ENCODE measurements around the gene CD19. TPM values are rescaled to one million over a fixed set of nuclear protein-coding genes. Genes with fewer than 3 reads are reported as not detected.
"Not testable (repeated sequence)": the region's sequence is repeated elsewhere in the genome, so short reads cannot be mapped to it uniquely, and the experiment has no call there.

The CD19 gene
- total RNA-seq, 1 experiment from 2014 or later, result not detected

DNA sequence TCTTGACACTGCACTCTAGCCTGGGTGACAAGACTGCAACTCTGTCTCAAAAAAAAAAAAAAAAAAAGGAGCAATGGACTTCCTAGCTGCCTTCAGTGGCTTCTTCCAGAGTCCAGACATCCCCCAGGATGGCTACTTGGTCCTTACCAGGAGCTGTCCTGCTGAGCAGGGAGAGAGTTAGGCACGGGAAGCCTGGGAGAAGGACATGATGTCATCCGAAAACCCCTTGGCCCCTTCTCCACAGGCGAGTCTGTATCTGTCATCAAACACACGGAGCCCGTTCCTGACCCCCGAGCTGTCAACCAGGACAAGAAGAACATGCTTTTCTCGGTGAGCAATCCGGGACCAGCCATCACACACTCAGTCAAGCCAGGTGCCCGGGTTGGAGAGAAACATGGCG is 44.8 kb upstream of the CD19 start:
- ChIA-PET CTCF (interaction anchor here (0.7 kb wide), 1 partner anchor 23 kb away, joined by 3 read pairs; no protein-coding TSS in a partner anchor), POLR2A (no interaction called here)
- Mint-ChIP-seq H3K4me1 (ENCODE audit: insufficient read depth, unreplicated experiment) (no peaks in the 10 kb centered on the region), H3K36me3 (ENCODE audit: insufficient read depth, unreplicated experiment) (no peaks in the 10 kb centered on the region), H3K9me3 (ENCODE audit: unreplicated experiment) (no peaks in the 10 kb centered on the region), H3K27me3 (ENCODE audit: insufficient read depth, unreplicated experiment) (peaks cover 12% of the 10 kb centered on the region), H3K27ac (ENCODE audit: low read depth, unreplicated experiment) (no peak overlapping the region), H3K4me3 (ENCODE audit: unreplicated experiment) (no peak overlapping the region)
- no TSS peak for BruUV-seq (replicated peaks)
- TF ChIP-seq, protein P1, sequence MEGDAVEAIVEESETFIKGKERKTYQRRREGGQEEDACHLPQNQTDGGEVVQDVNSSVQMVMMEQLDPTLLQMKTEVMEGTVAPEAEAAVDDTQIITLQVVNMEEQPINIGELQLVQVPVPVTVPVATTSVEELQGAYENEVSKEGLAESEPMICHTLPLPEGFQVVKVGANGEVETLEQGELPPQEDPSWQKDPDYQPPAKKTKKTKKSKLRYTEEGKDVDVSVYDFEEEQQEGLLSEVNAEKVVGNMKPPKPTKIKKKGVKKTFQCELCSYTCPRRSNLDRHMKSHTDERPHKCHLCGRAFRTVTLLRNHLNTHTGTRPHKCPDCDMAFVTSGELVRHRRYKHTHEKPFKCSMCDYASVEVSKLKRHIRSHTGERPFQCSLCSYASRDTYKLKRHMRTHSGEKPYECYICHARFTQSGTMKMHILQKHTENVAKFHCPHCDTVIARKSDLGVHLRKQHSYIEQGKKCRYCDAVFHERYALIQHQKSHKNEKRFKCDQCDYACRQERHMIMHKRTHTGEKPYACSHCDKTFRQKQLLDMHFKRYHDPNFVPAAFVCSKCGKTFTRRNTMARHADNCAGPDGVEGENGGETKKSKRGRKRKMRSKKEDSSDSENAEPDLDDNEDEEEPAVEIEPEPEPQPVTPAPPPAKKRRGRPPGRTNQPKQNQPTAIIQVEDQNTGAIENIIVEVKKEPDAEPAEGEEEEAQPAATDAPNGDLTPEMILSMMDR (IDR thresholded peaks at IDR 0.05; ENCODE audit: unreplicated experiment), result no peak
- no peak for DNase-seq (ENCODE audit: unreplicated experiment)
- intact Hi-C loops (cut with micrococcal nuclease), result no loop called here

DNA sequence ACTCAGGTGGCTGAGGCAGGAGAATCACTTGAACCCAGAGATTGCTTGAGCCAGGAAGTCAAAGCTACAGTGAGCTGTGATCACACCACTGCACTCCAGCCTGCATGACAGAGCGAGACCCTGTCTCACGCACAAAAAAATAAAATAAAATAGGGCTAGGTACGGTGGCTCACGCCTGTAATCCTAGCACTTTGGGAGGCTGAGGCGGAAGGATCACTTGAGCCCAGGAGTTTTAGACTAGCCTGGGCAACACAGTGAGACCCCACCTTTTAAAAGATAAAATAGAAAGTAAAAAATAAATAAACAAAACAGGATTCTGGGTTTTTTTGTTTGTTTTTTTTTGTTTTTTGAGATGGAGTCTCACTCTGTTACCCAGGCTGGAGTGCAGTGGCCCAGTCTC is 41.4 kb upstream of the CD19 start:
- not testable (repeated sequence) for H3K4me3 Mint-ChIP-seq (ENCODE audit: unreplicated experiment); H3K27ac Mint-ChIP-seq (ENCODE audit: low read depth, unreplicated experiment)

DNA sequence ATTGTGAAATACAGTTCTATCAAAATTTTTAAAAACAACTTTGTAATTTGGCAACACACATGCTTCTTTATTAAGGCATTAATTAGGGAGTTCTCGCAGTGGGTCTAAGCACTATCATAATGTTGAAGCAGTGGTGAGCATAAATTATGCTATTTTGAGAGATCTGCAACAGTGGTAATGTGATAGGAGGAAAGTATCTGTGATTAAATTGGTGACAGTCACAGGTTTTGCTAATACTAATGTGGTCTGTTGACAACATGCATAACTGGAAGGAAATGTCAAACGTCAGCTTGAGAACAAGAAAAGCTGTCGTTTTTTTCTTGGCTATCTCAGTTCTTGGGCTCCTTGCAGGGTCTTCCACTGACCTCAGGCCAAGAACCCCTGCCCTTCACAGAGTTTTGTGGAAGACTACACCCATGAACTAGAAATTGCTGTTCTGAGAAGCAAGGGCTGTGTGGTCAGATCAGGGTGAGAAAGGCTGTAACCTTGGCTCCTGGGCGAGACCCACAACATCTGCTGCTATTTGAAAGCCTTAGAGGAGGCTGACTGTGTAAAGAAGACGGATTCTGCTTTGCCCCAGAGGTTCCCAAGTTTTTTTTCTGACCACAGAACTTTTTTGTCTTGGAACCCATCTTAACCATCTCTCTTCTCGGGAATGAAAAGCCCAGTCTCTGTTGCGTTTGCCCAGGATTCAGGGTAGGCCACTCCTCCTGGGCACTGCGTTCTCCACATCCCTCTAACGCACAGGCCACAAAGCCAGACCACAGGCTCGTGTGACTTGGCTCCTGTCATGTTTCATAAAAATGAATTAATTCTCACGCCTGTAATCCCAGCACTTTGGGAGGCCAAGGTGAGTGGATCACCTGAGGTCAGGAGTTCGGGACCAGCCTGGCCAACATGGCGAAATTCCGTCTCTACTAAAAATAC is 39.5 kb upstream of the CD19 start:
- Mint-ChIP-seq H3K36me3 (ENCODE audit: insufficient read depth, unreplicated experiment) (no peaks in the 10 kb centered on the region), H3K27ac (ENCODE audit: low read depth, unreplicated experiment) (no peak overlapping the region), H3K9me3 (ENCODE audit: unreplicated experiment) (no peaks in the 10 kb centered on the region), H3K4me1 (ENCODE audit: insufficient read depth, unreplicated experiment) (no peaks in the 10 kb centered on the region), H3K27me3 (ENCODE audit: insufficient read depth, unreplicated experiment) (no peaks in the 10 kb centered on the region), H3K4me3 (ENCODE audit: unreplicated experiment) (no peak overlapping the region)
- ChIA-PET CTCF (interaction anchor here (1.3 kb wide), 1 partner anchor 53 kb away, joined by 8 read pairs; no protein-coding TSS in a partner anchor), POLR2A (no interaction called here)
- TF ChIP-seq, protein P1 (IDR thresholded peaks at IDR 0.05; ENCODE audit: unreplicated experiment), result no peak
- intact Hi-C loops (cut with micrococcal nuclease), result no loop called here
- BruUV-seq (replicated peaks), result no TSS peak
- no peak for DNase-seq (ENCODE audit: unreplicated experiment)

More for the DNA sequence above, 41.4 kb upstream of the CD19 start:
- H3K9me3 Mint-ChIP-seq (ENCODE audit: unreplicated experiment); H3K4me1 Mint-ChIP-seq (ENCODE audit: insufficient read depth, unreplicated experiment); intact Hi-C loops (cut with micrococcal nuclease); DNase-seq (ENCODE audit: unreplicated experiment); H3K36me3 Mint-ChIP-seq (ENCODE audit: insufficient read depth, unreplicated experiment); BruUV-seq (replicated peaks); H3K27me3 Mint-ChIP-seq (ENCODE audit: insufficient read depth, unreplicated experiment): not testable (repeated sequence)
- ChIA-PET POLR2A (interaction anchor here (1.6 kb wide), 1 partner anchor 11 kb away, joined by 6 read pairs; no protein-coding TSS in a partner anchor), CTCF (interaction anchor here (0.6 to 1.3 kb wide), 5 partner anchors 15 to 857 kb away, joined by 3 to 8 read pairs (median 4); no protein-coding TSS in a partner anchor)

DNA sequence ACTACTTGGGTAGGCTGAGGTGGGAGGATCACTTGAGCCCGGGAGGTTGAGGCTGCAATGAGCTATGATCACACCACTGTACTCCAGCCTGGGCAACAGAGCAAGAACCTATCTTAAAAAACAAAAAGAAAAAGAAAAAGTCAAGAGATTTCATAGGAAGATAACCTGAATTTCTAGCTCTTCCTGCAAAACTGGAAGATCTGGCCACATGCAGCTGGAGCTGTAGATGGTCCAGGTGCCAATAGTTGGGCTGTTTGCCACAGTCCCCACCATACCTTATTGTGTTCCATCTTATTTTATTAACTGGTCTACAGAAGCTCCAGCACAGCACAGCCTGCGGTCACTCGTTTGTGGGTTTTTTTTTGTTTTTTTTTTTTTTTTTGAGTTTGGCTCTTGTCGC is 38.5 kb upstream of the CD19 start:
- POLR2A ChIA-PET, result interaction anchor here (0.7 kb wide), 1 partner anchor 50 kb away, joined by 3 read pairs; no protein-coding TSS in a partner anchor
- H3K4me1 Mint-ChIP-seq (ENCODE audit: insufficient read depth, unreplicated experiment), result no peaks in the 10 kb centered on the region
- H3K27ac Mint-ChIP-seq (ENCODE audit: low read depth, unreplicated experiment), result no peak overlapping the region
- H3K9me3 Mint-ChIP-seq (ENCODE audit: unreplicated experiment), result no peaks in the 10 kb centered on the region
- no TSS peak for BruUV-seq (replicated peaks)
- CTCF ChIA-PET, result interaction anchor here (0.6 kb wide), 2 partner anchors 20 to 28 kb away, joined by 3 read pairs; no protein-coding TSS in a partner anchor
- H3K4me3 Mint-ChIP-seq (ENCODE audit: unreplicated experiment), result no peak overlapping the region
- H3K36me3 Mint-ChIP-seq (ENCODE audit: insufficient read depth, unreplicated experiment), result no peaks in the 10 kb centered on the region
- intact Hi-C loops (cut with micrococcal nuclease), result no loop called here
- TF ChIP-seq, protein P1 (IDR thresholded peaks at IDR 0.05; ENCODE audit: unreplicated experiment), result no peak
- DNase-seq (ENCODE audit: unreplicated experiment), result no peak
- no peaks in the 10 kb centered on the region for H3K27me3 Mint-ChIP-seq (ENCODE audit: insufficient read depth, unreplicated experiment)

All from MCF 10A (cell line).